ENCODE data around the gene ADNP.

The ADNP gene

GRCh38 chr20:50921803-50922501 lies 9.3 kb downstream of the ADNP start:
- Mint-ChIP-seq H3K27me3 (no peaks in the 10 kb centered on the region), H3K9me3 (ENCODE audit: low read depth) (no peaks in the 10 kb centered on the region), H3K4me3 (no peak overlapping the region), H3K27ac (peak overlapping the region; percentile 28), H3K4me1 (ENCODE audit: low read depth) (peaks cover 87% of the 10 kb centered on the region), H3K36me3 (peaks cover 6% of the 10 kb centered on the region)

- Mint-ChIP-seq H3K27ac (peak overlapping the region; percentile 55), H3K27me3 (no peaks in the 10 kb centered on the region), H3K4me3 (peak overlapping the region; percentile 41), H3K36me3 (peaks cover 6% of the 10 kb centered on the region), H3K4me1 (ENCODE audit: low read depth) (peaks cover 90% of the 10 kb centered on the region), H3K9me3 (ENCODE audit: low read depth) (no peaks in the 10 kb centered on the region)
These were observed 10.2 kb downstream of the ADNP start for GRCh38 chr20:50920997-50921396.

- no peaks in the 10 kb centered on the region for H3K27me3 Mint-ChIP-seq
- H3K4me3 Mint-ChIP-seq, result peak overlapping the region; percentile 57
- no peaks in the 10 kb centered on the region for H3K9me3 Mint-ChIP-seq (ENCODE audit: low read depth)
- peak overlapping the region; percentile 85 for H3K27ac Mint-ChIP-seq
- H3K4me1 Mint-ChIP-seq (ENCODE audit: low read depth), result peaks cover 87% of the 10 kb centered on the region
- peaks cover 3% of the 10 kb centered on the region for H3K36me3 Mint-ChIP-seq
These were observed 11.7 kb downstream of the ADNP start for GRCh38 chr20:50919567-50919966.

GRCh38 chr20:50918403-50918802 lies 12.8 kb downstream of the ADNP start:
- Mint-ChIP-seq H3K9me3 (ENCODE audit: low read depth) (no peaks in the 10 kb centered on the region), H3K27ac (peak overlapping the region; percentile 84), H3K4me3 (peak overlapping the region; percentile 17), H3K27me3 (no peaks in the 10 kb centered on the region), H3K4me1 (ENCODE audit: low read depth) (peaks cover 88% of the 10 kb centered on the region), H3K36me3 (peaks cover 3% of the 10 kb centered on the region)

GRCh38 chr20:50916934-50917333 lies 14.3 kb downstream of the ADNP start:
- H3K27ac Mint-ChIP-seq, result peak overlapping the region; percentile 67
- no peak overlapping the region for H3K4me3 Mint-ChIP-seq
- no peaks in the 10 kb centered on the region for H3K9me3 Mint-ChIP-seq (ENCODE audit: low read depth)
- peaks cover 89% of the 10 kb centered on the region for H3K4me1 Mint-ChIP-seq (ENCODE audit: low read depth)
- H3K36me3 Mint-ChIP-seq, result peaks cover 3% of the 10 kb centered on the region
- no peaks in the 10 kb centered on the region for H3K27me3 Mint-ChIP-seq

- no peaks in the 10 kb centered on the region for H3K27me3 Mint-ChIP-seq
- peak overlapping the region; percentile 1 for H3K4me3 Mint-ChIP-seq
- H3K36me3 Mint-ChIP-seq, result peaks cover 3% of the 10 kb centered on the region
- peaks cover 89% of the 10 kb centered on the region for H3K4me1 Mint-ChIP-seq (ENCODE audit: low read depth)
- no peaks in the 10 kb centered on the region for H3K9me3 Mint-ChIP-seq (ENCODE audit: low read depth)
- peak overlapping the region; percentile 67 for H3K27ac Mint-ChIP-seq
These were observed 15.0 kb downstream of the ADNP start for GRCh38 chr20:50916257-50916656.

GRCh38 chr20:50915424-50915823 lies 15.8 kb downstream of the ADNP start:
- Mint-ChIP-seq H3K4me3 (peak overlapping the region; percentile 40), H3K9me3 (ENCODE audit: low read depth) (no peaks in the 10 kb centered on the region), H3K36me3 (peaks cover 3% of the 10 kb centered on the region), H3K4me1 (ENCODE audit: low read depth) (peaks cover 87% of the 10 kb centered on the region), H3K27me3 (no peaks in the 10 kb centered on the region), H3K27ac (peak overlapping the region; percentile 61)

GRCh38 chr20:50913690-50914375 lies 17.4 kb downstream of the ADNP start:
- peak overlapping the region; percentile 85 for H3K27ac Mint-ChIP-seq
- no peaks in the 10 kb centered on the region for H3K36me3 Mint-ChIP-seq

GRCh38 chr20:50911716-50912115 lies 19.5 kb downstream of the ADNP start:
- Mint-ChIP-seq H3K9me3 (ENCODE audit: low read depth) (no peaks in the 10 kb centered on the region), H3K4me1 (ENCODE audit: low read depth) (peaks cover 77% of the 10 kb centered on the region), H3K36me3 (no peaks in the 10 kb centered on the region), H3K4me3 (peak overlapping the region; percentile 35), H3K27me3 (no peaks in the 10 kb centered on the region), H3K27ac (peak overlapping the region; percentile 51)

More at GRCh38 chr20:50913690-50914375, 17.4 kb downstream of the ADNP start:
- H3K9me3 Mint-ChIP-seq (ENCODE audit: low read depth), result no peaks in the 10 kb centered on the region
- H3K27me3 Mint-ChIP-seq, result no peaks in the 10 kb centered on the region
- H3K4me3 Mint-ChIP-seq, result peak overlapping the region; percentile 9
- peaks cover 87% of the 10 kb centered on the region for H3K4me1 Mint-ChIP-seq (ENCODE audit: low read depth)

- H3K36me3 Mint-ChIP-seq, result no peaks in the 10 kb centered on the region
These were observed 20.2 kb downstream of the ADNP start for GRCh38 chr20:50911030-50911429.

GRCh38 chr20:50909413-50909812 lies 21.8 kb downstream of the ADNP start:
- Mint-ChIP-seq H3K27ac (peak overlapping the region; percentile 59), H3K27me3 (no peaks in the 10 kb centered on the region), H3K4me3 (no peak overlapping the region), H3K4me1 (ENCODE audit: low read depth) (peaks cover 78% of the 10 kb centered on the region), H3K9me3 (ENCODE audit: low read depth) (no peaks in the 10 kb centered on the region), H3K36me3 (no peaks in the 10 kb centered on the region)

More at GRCh38 chr20:50911030-50911429, 20.2 kb downstream of the ADNP start:
- H3K27me3 Mint-ChIP-seq, result no peaks in the 10 kb centered on the region
- H3K27ac Mint-ChIP-seq, result peak overlapping the region; percentile 51
- peaks cover 76% of the 10 kb centered on the region for H3K4me1 Mint-ChIP-seq (ENCODE audit: low read depth)
- no peaks in the 10 kb centered on the region for H3K9me3 Mint-ChIP-seq (ENCODE audit: low read depth)
- peak overlapping the region; percentile 35 for H3K4me3 Mint-ChIP-seq

- Mint-ChIP-seq H3K4me1 (ENCODE audit: low read depth) (peaks cover 60% of the 10 kb centered on the region), H3K27ac (peak overlapping the region; percentile 78), H3K4me3 (no peak overlapping the region), H3K27me3 (no peaks in the 10 kb centered on the region), H3K9me3 (ENCODE audit: low read depth) (no peaks in the 10 kb centered on the region), H3K36me3 (peaks cover 8% of the 10 kb centered on the region)
These were observed 27.1 kb downstream of the ADNP start for GRCh38 chr20:50904067-50904570.

- Mint-ChIP-seq H3K9me3 (ENCODE audit: low read depth) (no peaks in the 10 kb centered on the region), H3K4me1 (ENCODE audit: low read depth) (peaks cover 58% of the 10 kb centered on the region), H3K36me3 (peaks cover 9% of the 10 kb centered on the region), H3K4me3 (no peak overlapping the region), H3K27me3 (no peaks in the 10 kb centered on the region), H3K27ac (peak overlapping the region; percentile 78)
These were observed 27.7 kb downstream of the ADNP start for GRCh38 chr20:50903353-50904051.

- H3K4me3 Mint-ChIP-seq, result no peak overlapping the region
- H3K9me3 Mint-ChIP-seq (ENCODE audit: low read depth), result no peaks in the 10 kb centered on the region
- H3K27me3 Mint-ChIP-seq, result no peaks in the 10 kb centered on the region
- H3K4me1 Mint-ChIP-seq (ENCODE audit: low read depth), result peaks cover 46% of the 10 kb centered on the region
- H3K36me3 Mint-ChIP-seq, result peaks cover 17% of the 10 kb centered on the region
- H3K27ac Mint-ChIP-seq, result peak overlapping the region; percentile 58
These were observed 29.9 kb downstream of the ADNP start for GRCh38 chr20:50901301-50901700.

GRCh38 chr20:50900261-50900660 lies 31.0 kb downstream of the ADNP start:
- Mint-ChIP-seq H3K4me1 (ENCODE audit: low read depth) (peaks cover 35% of the 10 kb centered on the region), H3K9me3 (ENCODE audit: low read depth) (no peaks in the 10 kb centered on the region), H3K27me3 (no peaks in the 10 kb centered on the region), H3K4me3 (no peak overlapping the region), H3K27ac (no peak overlapping the region), H3K36me3 (peaks cover 17% of the 10 kb centered on the region)
